Astrocyte of the cerebellum (primary cell): ENCODE data around the gene PDE4D.

ENCODE experiments used
- DNase-seq: peaks from one replicate; pipeline ENCODE4 v3.0.0-alpha.2; 2011; ENCODE audit warnings: low read depth
- H3K4me3 ChIP-seq: 2 replicates; pipeline ENCODE4 v1.5.1; 2011; ENCODE audit warnings: mild to moderate bottlenecking, low read depth, low read length, moderate library complexity
- CTCF ChIP-seq: IDR thresholded peaks from 2 replicates; pipeline ENCODE4 v1.5.1; 2012; ENCODE audit warnings: low read length, low read depth, moderate library complexity, mild to moderate bottlenecking; ENCODE audit errors: missing control alignments
- in situ Hi-C: cut with HindIII; loops from 2 replicates; pipeline ENCODE4 v1.10.0; 2017; ENCODE audit warnings: low sequenced_read_pairs

The PDE4D gene

GRCh38 chr5:59485107-59485506, 408.4 kb downstream of the PDE4D start:
- TF ChIP-seq CTCF, result no peak
- no peak for DNase-seq
- in situ Hi-C loops, result no loop called here
- H3K4me3 ChIP-seq, result no peak overlapping the region

GRCh38 chr5:59484618-59485017, 408.9 kb downstream of the PDE4D start:
- TF ChIP-seq CTCF, result no peak
- in situ Hi-C loops, result no loop called here
- DNase-seq, result no peak
- no peak overlapping the region for H3K4me3 ChIP-seq

DNA sequence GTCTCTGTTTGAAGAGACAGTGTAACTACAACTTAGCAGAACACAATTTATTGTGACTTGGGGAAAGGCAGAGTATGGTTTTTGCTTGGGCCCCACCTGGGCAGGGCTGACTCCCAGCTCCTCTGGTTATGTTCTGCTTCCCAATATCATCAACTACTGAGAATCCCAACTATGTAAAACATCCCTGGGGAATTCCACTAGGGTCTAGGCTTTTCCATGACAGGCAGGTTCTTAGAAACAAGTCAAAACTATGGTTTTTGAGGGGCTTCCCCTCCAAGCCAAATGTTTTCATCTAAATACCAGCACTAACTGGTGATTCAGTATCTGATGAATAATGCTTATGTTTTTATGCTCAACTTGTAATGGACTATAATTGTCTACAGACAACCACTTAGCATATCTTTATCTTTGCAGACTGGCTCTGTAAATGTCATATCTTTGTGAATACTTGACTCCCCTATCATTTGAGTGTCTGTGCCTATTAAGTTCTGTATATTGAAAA, 409.5 kb downstream of the PDE4D start:
- in situ Hi-C loops, result no loop called here
- peak; percentile 44 for DNase-seq
- H3K4me3 ChIP-seq, result no peak overlapping the region
- TF ChIP-seq CTCF, result no peak

DNA sequence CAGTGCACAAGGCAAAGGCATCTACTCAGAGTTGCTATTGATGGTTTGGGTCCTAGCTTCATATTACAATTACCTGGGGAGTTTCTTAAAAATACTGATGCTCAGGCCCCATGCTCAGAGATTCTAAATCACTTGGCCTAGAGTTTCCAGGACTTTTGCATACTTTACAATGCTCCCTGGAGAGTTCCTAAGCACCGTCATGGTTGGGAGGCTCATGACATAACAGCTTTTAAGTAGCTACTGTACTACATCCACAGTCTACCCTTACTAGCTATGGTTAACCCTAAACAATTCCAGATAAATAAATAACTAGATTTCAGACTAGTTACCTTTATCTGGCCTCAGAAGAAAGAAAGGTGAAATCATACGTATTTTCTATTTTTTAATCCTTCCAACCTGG, 414.4 kb downstream of the PDE4D start:
- in situ Hi-C loops, result no loop called here
- no peak for DNase-seq
- TF ChIP-seq CTCF, result no peak
- H3K4me3 ChIP-seq, result no peak overlapping the region

GRCh38 chr5:59474324-59474723, 419.2 kb downstream of the PDE4D start:
- TF ChIP-seq CTCF, result no peak
- H3K4me3 ChIP-seq, result no peak overlapping the region
- in situ Hi-C loops, result no loop called here
- DNase-seq, result no peak

- no peak overlapping the region for H3K4me3 ChIP-seq
- DNase-seq, result no peak
- in situ Hi-C loops, result no loop called here
- TF ChIP-seq CTCF, result no peak
Observed at GRCh38 chr5:59473611-59474010, 419.9 kb downstream of the PDE4D start.

DNA sequence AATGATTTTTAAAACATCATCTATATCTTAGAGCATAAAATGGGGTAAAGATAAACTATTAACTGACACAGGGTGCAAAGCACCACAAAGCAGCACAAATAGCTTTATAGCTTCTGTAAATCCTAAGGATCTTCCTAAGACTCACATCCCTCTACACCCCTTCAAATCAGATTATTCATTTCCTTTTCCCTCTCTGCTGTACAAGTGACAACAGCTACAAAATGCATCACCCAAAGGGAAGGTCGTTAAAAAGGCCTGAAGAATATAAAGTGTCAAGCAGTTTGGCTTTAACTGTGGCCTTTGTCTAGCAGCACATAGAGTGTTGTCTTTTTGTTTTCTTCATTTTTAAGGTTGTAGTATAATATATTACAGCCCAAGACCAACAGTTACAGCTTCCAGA, 422.1 kb downstream of the PDE4D start:
- no peak overlapping the region for H3K4me3 ChIP-seq
- no peak for TF ChIP-seq CTCF
- in situ Hi-C loops, result no loop called here
- DNase-seq, result no peak
